LNCaP clone FGC (cell line): ENCODE data around the gene SHFL.

Experiments used
- DNase-seq: peaks from one replicate; pipeline ENCODE4 v3.0.0-alpha.2; 2011; ENCODE audit warnings: low read depth
- H3K4me3 ChIP-seq: 2 replicates; pipeline ENCODE4 v1.5.1; 2011; ENCODE audit warnings: mild to moderate bottlenecking, low read depth, low read length, control low read depth
- CTCF ChIP-seq: IDR thresholded peaks from 2 replicates; pipeline ENCODE4 v1.5.1; 2012; ENCODE audit warnings: mild to moderate bottlenecking; ENCODE audit not compliant: control insufficient read depth, insufficient read depth; ENCODE audit errors: extremely low read depth

Gene SHFL

GRCh38 chr19:10141479-10141878 is 55.4 kb downstream of the SHFL start:
- DNase-seq = no peak
- H3K4me3 ChIP-seq = no peak overlapping the region
- no peak for TF ChIP-seq CTCF

GRCh38 chr19:10141973-10142372 is 55.9 kb downstream of the SHFL start:
- TF ChIP-seq CTCF = no peak
- no peak overlapping the region for H3K4me3 ChIP-seq
- no peak for DNase-seq
